Testis (tissue), 3 donors: ENCODE results near the gene RAPGEF4. TPM values are rescaled to one million over a fixed set of nuclear protein-coding genes. Genes with fewer than 3 reads are reported as not detected.

ENCODE experiments used
- DNase-seq: peaks from one replicate; pipeline ENCODE4 v3.0.0-alpha.2; 2019
- H3K27ac ChIP-seq, 2 donors: fragments of 200-600 bp; sonication (generic); one replicate each; pipeline ENCODE4 v1.5.1; 2019
- H3K27me3 ChIP-seq: fragments of 200-600 bp; sonication (generic); one replicate; pipeline ENCODE4 v1.5.1; 2019
- H3K36me3 ChIP-seq: fragments of 200-600 bp; sonication (generic); one replicate; pipeline ENCODE4 v1.5.1; 2017; ENCODE audit warnings: low read depth; ENCODE audit errors: missing control alignments
- H3K4me1 ChIP-seq: fragments of 200-600 bp; sonication (generic); one replicate; pipeline ENCODE4 v1.5.1; 2019
- H3K4me3 ChIP-seq, 2 donors: fragments of 200-600 bp; sonication (generic); one replicate each; pipeline ENCODE4 v1.5.1; 2017 to 2019
- H3K9me3 ChIP-seq: fragments of 200-600 bp; sonication (generic); one replicate; pipeline ENCODE4 v1.5.1; 2017
- POLR2A ChIP-seq: fragments of 450-650 bp; IDR thresholded peaks from one replicate; pipeline ENCODE4 v1.6.1; 2017; ENCODE audit warnings: antibody characterized with exemption, mild to moderate bottlenecking, moderate library complexity
- WGBS, 2 donors: methylation state at CpG; one replicate each; pipeline ENCODE4 v1.1.5; 2018; 5-methylcytosine and 5-hydroxymethylcytosine counted together
- intact Hi-C: fragments of 100-400 bp; cut with DNase I; formaldehyde crosslinking; loops from one replicate; pipeline ENCODE4 v1.15.1; 2023; ENCODE audit warnings: low total_unique reads
- polyA plus RNA-seq: library from polyadenylated mRNA; stranded (reverse); fragments of 350-450 nt; fragmentation: Illumina TruSeq; extraction: RNeasy Lipid Tissue Mini Kit (QIAGEN cat#74804); gene quantifications from one replicate; pipeline ENCODE4 v1.2.3, GENCODE V29; 2014; ENCODE audit warnings: low read depth, low replicate concordance; ENCODE audit not compliant: insufficient read depth
- total RNA-seq, 2 donors: library from RNA; depleted of rRNA; stranded (reverse); fragments of >200 nt; gene quantifications; one replicate each; pipeline ENCODE4 v1.2.3, GENCODE V29; 2016
- TF ChIP-seq, protein P1 (sequence below), 3 experiments: fragments of 450-650 bp in 2 of 3; fragments of 200-600 bp in 1 of 3; sonication (generic) in 1 of 3; IDR thresholded peaks; one replicate each; pipeline ENCODE4 v1.5.1; 2016 to 2019; ENCODE audit warnings: antibody characterized with exemption in 3 of 3, mild to moderate bottlenecking in 2 of 3, moderate library complexity in 1 of 3

Gene RAPGEF4
- total and polyA plus RNA-seq, 3 donors from 2014 or later = 14.3 to 42.6 (median 22.5) TPM

DNA sequence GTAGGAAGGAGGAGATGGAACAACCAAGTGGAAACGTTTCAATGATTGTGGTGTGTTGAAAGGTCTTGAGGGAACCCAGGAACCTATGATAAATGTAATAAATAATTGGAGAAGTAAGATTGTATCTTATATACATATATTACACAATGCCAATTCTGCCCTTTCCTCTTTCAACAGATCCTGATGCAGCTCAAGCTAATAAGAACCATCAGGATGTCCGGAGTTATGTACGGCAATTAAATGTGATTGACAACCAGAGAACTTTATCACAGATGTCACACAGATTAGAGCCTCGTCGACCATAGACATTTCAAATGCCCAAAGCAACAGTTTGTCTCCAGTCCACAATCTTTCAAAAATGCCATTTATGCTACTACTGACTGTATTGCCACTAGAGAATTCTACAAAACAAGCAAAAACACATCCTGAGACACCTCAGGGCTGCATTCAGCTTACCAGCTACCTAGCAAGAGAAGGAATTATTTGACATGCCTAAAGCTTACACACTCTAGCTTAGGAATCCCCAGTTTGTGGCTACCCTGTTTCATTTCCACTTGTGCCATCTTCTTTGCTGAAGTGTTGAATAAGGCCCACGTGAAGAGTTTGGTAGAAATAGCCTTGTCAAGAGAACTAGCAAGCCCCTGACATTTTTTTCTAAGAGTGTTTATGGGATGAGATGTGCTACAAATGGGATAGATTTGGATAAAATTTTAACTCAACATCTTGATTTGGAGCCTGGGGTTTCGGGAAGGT lies 316.0 kb downstream of the RAPGEF4 start:
- H3K4me3 ChIP-seq = no peak overlapping the region
- 76 to 81% methylated on average over 7 of the region's 7 CpGs for WGBS, 2 donors
- H3K27ac ChIP-seq = no peak overlapping the region
- no peaks in the 10 kb centered on the region for H3K4me1 ChIP-seq
- no peak for TF ChIP-seq POLR2A
- TF ChIP-seq, protein P1, sequence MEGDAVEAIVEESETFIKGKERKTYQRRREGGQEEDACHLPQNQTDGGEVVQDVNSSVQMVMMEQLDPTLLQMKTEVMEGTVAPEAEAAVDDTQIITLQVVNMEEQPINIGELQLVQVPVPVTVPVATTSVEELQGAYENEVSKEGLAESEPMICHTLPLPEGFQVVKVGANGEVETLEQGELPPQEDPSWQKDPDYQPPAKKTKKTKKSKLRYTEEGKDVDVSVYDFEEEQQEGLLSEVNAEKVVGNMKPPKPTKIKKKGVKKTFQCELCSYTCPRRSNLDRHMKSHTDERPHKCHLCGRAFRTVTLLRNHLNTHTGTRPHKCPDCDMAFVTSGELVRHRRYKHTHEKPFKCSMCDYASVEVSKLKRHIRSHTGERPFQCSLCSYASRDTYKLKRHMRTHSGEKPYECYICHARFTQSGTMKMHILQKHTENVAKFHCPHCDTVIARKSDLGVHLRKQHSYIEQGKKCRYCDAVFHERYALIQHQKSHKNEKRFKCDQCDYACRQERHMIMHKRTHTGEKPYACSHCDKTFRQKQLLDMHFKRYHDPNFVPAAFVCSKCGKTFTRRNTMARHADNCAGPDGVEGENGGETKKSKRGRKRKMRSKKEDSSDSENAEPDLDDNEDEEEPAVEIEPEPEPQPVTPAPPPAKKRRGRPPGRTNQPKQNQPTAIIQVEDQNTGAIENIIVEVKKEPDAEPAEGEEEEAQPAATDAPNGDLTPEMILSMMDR (IDR thresholded peaks at IDR 0.05) = no peak
- H3K36me3 ChIP-seq = no peaks in the 10 kb centered on the region
- H3K27me3 ChIP-seq = no peaks in the 10 kb centered on the region
- H3K9me3 ChIP-seq = no peaks in the 10 kb centered on the region
- intact Hi-C loops = no loop called here
- no peak for DNase-seq

DNA sequence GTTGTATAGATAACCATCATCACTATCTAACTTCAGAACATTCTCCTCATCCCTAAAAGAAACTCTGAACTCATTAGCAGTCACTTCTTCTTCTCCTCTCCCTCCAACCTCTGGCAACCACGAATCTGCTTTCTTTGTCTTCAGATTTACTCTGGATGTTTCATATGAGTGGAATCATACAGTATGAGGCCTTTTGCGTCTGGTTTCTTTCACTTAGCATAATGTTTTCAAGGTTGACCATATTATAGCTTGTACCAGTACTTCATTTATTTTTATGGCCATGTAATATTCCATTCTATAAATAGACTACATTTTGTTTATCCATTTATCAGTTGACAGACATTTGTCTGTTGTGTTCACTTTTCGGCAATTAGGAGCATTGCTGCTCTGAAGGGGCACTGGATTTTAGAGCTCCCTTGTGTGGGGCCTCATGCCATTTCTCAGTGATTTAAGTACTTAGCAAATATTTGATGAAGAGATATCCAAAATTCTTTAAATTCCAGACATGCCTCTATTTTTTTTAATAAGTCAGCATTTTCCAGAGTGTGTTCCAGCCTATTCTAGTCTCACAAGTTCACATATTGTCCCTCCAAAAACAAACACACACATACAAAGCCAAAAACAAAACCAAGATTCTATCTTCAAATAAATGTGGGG lies 317.5 kb downstream of the RAPGEF4 start:
- Histone ChIP-seq H3K27me3 (no peaks in the 10 kb centered on the region), H3K4me1 (no peaks in the 10 kb centered on the region), H3K9me3 (no peaks in the 10 kb centered on the region), H3K36me3 (no peaks in the 10 kb centered on the region), H3K4me3 (no peak overlapping the region), H3K27ac (no peak overlapping the region)
- 77 to 90% methylated on average over 3 of the region's 3 CpGs for WGBS, 2 donors
- intact Hi-C loops = no loop called here
- TF ChIP-seq, protein P1 (IDR thresholded peaks at IDR 0.05) = no peak
- TF ChIP-seq POLR2A = no peak
- DNase-seq = no peak

DNA sequence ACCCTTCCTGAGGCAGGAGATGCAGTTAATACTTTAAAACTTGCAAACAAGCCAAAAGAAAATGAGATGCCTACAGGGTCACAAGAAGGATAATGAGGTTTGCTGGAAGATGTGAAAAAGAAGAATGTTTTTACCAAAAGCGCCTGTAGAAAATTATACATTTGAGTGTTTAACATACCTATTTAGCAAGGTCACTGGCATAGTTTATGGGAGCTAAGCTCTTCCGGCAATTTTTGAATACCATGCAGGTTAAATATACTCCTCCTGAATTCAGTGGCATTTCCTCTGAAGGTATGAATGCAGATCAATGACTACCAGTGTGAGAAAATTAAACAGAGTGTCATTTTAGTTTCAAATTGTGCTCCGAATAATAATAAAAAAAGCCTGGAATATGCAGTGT lies 318.8 kb downstream of the RAPGEF4 start:
- Histone ChIP-seq H3K27me3 (no peaks in the 10 kb centered on the region), H3K27ac (no peak overlapping the region), H3K9me3 (no peaks in the 10 kb centered on the region), H3K36me3 (no peaks in the 10 kb centered on the region), H3K4me1 (no peaks in the 10 kb centered on the region), H3K4me3 (no peak overlapping the region)
- intact Hi-C loops = no loop called here
- TF ChIP-seq POLR2A = no peak
- TF ChIP-seq, protein P1 (IDR thresholded peaks at IDR 0.05) = no peak
- 85 to 90% methylated on average over 3 of the region's 3 CpGs for WGBS, 2 donors
- no peak for DNase-seq

DNA sequence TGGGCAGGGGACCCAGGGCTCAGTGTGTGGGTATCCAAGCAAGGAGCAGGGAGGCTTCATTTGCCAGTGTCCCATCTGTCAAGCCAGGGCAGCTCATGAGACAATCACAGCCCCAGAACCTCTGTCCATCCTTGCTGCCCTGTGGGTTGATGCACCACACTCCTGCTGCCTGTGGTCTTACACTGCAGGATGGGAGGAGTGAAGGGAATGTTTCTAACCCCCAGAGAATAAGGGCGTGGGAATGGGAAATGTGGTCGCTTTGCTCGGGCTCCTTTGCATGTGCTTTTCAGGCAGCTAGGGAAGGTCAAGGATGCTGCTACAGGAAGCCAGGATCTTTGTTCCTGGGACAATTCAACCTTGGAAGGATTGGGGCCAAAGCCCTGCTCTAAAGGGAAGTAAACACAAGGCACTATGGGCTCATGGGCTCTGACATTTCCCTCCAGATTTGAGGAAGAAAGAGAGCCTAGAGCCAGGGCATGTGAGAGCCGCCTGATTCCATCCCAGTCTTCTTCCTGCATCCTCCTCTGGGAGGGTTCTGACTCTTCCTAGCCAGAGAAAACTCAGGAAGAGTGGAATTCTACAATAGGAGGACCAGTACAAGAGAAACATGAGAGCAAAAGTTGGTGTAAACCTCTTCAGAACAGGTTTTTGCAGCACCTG lies 321.2 kb downstream of the RAPGEF4 start:
- H3K27ac ChIP-seq = no peak overlapping the region
- H3K4me3 ChIP-seq = no peak overlapping the region
- TF ChIP-seq POLR2A = no peak
- TF ChIP-seq, protein P1 (IDR thresholded peaks at IDR 0.05) = no peak
- peak; percentile 28 for DNase-seq
- intact Hi-C loops = no loop called here
- H3K4me1 ChIP-seq = no peaks in the 10 kb centered on the region
- H3K27me3 ChIP-seq = no peaks in the 10 kb centered on the region
- H3K9me3 ChIP-seq = no peaks in the 10 kb centered on the region
- 41 to 57% methylated on average over 4 of the region's 4 CpGs for WGBS, 2 donors
- no peaks in the 10 kb centered on the region for H3K36me3 ChIP-seq
